ENCODE results near the gene USP6NL.
A peak's percentile ranks its signal among the peaks of the same experiment; 100 is the strongest.
"Not testable (repeated sequence)": the region's sequence is repeated elsewhere in the genome, so short reads cannot be mapped to it uniquely, and the experiment has no call there.

The USP6NL gene

DNA sequence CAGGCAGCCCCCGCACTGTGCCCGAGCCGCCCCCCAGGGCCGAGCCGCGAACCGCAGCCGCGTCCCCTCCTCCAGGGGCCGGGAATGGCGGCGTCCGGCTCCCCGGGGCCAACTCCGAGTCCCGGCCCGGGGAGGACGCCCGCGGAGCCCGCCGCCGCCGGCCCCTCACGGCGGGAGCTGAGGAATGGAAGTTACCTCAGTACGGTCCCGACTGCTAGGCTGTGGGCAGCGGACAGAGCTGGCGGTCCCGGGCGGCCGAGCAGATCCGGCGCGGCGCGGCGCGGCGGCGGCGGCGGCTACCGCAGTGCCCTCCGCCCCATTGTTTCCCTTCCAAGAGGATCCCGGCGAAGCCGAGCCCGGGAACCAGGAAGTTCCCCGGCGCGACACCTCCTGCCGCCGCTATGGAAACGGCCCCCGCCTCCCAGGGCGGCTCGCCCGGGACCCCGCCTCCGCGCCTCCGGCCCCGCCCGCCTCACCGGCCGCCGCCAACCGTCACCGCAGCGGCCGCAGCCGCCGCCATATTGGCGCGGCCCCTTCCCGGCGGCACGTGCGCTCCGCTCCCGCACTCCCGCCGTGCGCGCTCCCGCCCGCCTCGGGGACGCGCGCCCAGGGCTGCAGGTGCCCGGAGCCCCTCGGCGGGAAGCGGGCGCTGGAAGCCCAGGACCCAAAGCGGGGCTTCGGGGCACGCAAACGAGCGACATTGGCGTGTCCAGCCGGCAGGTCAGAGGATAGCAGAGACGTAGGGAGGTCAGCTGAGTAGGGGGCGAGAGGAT lies at the start of gene USP6NL:
TSS of gene USP6NL (minus strand) at position 403 of the 773 bp plus-strand sequence. CDS start 14,016 bp downstream, outside the sequence.
- peak; percentile 55 for DNase-seq (ENCODE audit: low read depth)

DNA sequence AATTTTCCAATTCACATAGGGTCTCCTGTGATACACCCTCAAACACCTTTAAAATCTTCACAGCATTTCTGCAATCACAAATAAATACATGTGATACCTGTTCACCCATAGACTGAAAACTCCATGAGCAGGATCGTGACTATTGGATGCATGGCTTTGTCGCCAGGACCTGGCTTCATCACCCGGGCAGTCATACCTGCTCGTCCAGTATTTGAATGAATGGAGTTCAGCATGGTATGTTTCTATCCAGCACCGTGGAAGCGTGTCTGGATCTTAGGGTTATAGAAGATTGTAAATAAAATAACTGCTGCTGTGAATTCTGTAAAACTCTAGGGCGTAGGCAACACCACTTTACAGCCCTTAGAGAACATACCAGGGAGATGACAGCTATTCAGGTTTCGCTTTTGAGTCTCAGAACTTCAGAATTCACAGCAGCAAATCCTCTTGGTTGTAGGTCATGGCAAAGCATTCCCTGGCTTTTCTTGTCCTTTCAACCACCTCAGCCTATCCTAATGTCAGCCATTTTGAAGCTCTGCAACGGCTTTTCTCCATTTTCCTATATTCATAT lies 47.4 kb upstream of the USP6NL start:
- no peak for DNase-seq (ENCODE audit: low read depth)

DNA sequence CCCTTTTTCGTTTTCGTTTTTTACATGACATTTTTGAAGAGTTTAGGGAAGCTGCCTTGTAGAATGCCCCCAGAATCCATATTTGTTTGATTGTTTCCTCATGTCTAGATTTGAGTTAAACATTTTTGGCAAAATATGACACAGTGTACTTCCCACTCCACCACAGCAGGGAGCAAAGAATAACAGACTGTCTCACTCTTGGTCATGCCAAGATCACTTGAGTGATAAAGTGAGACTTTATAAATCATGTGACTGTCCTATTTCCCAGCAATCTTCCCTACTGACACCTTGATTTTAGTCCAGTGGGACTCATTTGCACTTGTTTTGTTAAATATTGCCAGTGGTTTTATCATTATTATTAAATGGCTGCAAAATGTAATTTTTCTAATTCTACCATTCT lies 44.4 kb upstream of the USP6NL start:
- no peak for DNase-seq (ENCODE audit: low read depth)

DNA sequence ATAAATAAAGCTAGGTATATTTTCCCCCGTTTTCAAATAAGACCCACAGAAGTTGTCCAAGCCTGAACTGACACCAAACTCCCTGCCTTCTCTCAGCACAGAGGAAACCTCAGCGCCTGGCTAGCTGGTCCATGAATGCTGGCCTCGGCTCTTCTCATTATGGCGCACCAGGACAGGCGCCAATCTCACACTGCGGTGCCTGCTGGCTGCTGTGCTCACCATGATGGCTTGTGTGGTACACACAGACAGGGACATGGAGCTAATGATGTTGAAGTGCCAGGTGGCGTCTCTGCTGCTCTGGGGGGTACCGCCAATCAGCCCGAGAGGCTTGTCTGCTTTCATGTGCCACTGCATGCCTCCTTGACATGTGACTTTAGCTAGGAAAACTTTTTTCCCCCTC lies 43.2 kb upstream of the USP6NL start:
- no peak for DNase-seq (ENCODE audit: low read depth)

DNA sequence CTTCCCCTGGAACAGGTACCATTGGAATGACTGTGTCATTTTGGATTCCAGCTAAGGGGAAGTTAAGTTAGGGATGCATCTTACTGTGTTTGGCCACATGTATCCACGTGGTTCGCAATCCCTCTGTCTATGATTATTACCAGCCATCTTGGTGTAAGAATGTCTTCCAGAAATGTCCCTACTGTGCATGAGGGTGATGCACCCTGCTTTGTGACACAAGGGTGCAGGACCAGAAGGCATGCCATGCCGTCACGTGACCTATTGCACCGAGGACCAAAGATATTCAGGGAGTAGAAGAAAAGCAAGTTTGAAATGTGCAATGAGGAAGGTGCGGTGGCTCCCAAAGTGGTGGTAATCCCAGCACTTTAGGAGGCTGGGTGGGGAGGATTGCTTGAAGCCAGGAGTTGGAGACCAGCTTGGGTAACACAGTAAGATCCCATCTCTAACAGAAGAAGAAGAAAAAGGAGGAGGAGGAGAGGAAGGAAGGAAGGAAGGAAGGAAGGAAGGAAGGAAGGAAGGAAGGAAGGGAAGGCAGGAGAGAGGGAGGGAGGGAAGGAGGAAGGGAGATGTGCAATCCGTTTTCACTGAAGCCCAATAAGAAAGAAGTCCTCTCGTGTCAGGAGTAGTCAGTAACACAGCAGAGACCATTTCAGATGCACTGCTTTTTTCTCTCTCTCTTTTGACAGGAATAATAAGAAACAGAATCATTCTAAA lies 42.5 kb upstream of the USP6NL start:
- DNase-seq (ENCODE audit: low read depth) = no peak

DNA sequence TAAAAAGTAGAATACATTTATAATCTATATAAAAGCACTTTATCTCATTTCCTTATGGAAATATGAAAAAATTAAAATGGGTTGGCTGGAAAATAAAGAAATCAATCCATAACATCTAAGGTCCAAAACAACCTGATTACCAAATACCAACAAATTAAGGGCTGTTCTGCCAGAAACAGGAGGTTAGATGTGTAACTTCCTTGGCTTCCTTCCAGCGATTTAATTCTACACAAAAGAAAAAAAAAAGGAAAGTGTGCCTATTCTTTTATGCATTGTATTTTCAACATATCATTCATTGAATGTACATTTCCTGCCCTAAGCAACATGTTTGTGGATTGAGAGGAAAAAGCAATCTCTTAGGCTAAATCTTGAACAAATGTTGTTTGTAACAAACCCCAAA lies 36.2 kb upstream of the USP6NL start:
- no peak for DNase-seq (ENCODE audit: low read depth)

DNA sequence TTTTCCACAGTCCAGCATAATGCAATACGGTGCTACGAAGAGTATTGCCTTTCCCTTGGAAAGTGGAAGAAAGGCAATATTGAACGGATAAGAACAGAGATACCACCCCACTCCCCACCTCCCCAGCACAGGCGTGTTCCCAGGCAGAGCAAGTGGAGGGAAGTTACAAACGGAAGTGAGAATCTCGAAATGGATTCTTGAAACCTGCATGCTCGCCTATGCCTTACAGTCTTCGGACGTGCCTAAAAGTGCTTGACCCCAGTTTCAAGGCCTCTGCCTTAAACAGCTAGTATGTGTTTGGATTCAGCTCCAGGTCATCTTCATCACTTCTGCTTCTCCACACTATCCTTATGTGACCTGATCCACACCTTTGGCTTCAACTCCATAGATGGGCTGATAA lies 35.0 kb upstream of the USP6NL start:
- DNase-seq (ENCODE audit: low read depth) = no peak

DNA sequence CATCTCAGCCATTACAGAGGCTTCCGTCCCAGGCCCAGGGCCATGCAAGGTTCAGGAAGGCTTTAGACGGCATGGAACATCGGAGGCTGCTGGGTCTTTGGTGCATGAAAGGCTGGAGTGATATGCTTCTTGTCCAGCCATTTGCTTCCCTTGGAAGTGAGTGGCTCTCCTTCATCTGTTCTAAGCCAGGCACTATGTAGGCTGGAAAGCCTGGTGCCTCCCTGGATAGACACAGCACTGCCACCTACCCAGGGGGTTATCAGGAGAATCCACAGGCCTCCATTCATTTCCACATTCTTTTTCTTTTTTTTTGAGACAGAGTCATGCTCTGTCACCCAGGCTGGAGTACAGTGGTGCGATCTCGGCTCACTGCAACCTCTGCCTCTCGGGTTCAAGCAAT lies 31.6 kb upstream of the USP6NL start:
- no peak for DNase-seq (ENCODE audit: low read depth)

DNA sequence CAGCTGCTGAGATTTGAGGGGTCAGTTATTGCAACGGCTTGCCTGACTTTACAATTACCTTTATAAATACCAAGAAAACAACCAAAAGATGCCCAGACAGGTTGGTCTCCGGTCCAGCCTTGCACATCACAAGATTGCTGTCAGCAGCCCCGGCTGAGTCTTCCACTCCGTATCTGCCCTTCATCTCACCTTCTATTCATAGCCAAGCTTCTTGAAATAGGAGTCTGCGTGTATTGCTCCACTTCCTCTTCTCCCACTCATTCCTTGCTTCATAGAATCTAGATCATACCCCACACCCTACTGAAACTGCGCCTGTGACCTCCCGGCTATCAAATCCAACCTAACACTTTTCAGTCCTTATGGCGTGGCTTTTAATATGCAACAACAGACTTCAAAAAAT lies 31.1 kb upstream of the USP6NL start:
- DNase-seq (ENCODE audit: low read depth) = no peak

DNA sequence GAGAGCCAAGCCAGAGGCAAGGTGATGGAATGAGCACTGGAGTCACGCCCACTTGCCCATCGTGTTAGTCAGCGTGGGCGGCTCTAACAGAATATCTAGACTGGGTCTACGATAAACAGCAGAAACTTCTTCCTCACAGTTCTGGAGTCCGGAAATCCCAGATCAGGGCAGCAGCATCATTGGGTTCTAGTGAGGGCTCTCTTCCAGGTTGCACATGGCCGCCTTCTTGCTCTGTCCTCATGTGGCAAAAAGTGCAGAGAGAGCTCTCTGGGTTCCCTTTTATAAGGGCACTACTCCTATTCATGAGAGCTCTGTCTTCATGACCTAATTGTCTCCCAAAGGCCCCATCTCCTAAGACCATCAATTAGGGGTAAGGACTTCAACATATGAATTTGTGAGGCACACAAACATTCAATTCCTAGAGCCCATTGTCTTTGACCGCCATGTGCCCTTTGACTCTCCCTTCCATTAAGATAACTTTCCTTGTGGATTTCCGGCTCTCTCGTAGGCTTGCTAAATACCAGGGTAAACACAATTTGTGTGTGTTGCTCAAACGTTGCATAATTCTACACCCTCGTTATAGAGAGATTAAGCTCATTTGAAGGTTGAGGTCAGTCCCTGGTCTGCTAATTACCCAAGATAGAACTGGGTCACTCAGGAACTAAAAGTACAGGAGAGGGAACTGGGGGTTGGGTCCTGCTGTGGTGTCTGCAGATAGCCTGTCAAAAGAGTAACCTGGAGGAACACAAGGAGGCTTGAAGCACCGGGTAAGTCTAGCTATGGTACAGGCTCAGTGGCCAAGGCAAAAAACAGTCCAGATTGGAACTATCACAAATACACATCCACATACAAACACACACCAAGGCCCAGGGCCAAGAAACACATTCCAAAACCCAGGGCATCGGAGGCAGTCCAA lies 28.7 kb upstream of the USP6NL start:
- DNase-seq (ENCODE audit: low read depth) = no peak

DNA sequence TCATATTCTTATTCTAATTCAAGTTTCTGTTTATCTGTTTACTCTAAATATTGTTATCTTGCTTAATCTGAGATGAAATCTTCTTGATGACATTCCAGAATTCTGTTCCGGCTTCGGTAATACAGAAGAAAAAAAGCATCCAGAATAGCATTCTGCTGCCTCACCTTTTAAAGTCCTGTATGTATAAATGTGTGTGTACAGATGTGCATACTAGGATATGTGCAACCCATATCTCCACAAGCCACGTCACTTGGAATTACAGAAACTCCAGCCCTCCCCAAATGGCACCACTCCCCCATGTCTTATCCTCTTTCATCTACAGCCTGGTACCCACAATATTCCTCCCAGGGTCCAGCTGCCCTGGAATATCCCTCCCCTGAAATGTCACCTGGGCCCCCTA lies 27.9 kb upstream of the USP6NL start:
- no peak for DNase-seq (ENCODE audit: low read depth)

DNA sequence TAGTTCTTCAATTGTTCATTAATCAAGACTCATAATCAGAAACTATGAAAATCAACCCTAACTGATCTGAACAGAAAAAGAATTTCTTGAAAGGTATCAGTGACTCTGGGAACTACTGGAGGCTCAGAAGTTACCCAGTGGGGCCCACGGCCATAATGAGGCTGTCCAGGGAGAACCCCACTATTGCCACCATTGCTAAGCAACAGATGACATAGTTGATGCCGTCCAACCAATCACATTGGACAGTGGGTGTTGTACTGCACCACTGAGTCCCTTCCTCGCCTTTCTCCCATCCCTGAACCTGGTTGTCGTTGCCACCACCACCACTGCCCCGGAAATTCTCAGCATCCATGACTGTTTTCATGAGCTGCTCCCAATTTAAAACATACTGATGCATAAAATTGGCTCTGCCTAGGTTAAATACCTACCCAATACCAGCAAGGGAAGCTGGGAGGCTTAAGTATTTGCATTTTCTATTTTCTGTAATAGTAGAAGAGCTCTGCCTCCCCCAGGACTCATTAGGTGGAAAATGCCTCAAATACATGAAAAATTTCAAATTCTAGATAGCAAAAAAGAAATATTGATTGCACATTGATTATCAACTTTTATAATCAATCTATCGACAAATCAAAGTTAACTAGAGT lies 26.7 kb upstream of the USP6NL start:
- DNase-seq (ENCODE audit: low read depth) = no peak

DNA sequence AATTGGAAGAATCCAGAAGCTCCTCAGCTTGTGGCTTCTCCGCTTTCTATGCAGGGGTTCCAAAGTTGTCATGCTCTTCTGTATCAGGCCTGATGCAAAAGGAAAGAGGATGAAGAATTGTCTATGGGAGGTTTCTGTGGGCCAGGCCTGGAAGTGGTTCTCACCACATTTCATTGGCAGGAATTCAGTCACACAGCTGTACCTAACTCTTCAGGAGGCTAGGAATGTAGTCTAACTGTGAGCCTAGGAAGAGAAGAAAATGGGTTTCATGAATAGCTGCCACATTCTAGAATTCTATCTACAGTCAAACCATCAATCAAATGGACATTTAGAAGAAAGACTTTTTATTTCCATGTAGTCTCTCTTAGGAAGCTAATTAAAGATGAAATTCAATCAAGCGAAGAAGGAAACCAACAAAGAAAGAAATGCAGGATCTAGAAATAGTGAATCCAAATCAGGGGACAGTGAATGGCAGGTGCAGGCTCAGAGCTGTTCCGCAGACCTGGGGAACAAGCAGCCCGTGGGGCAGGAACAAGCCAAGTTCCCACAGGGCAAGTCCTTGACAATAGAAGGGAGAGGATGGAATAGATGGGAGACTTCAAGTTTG lies 25.4 kb upstream of the USP6NL start:
- no peak for DNase-seq (ENCODE audit: low read depth)

DNA sequence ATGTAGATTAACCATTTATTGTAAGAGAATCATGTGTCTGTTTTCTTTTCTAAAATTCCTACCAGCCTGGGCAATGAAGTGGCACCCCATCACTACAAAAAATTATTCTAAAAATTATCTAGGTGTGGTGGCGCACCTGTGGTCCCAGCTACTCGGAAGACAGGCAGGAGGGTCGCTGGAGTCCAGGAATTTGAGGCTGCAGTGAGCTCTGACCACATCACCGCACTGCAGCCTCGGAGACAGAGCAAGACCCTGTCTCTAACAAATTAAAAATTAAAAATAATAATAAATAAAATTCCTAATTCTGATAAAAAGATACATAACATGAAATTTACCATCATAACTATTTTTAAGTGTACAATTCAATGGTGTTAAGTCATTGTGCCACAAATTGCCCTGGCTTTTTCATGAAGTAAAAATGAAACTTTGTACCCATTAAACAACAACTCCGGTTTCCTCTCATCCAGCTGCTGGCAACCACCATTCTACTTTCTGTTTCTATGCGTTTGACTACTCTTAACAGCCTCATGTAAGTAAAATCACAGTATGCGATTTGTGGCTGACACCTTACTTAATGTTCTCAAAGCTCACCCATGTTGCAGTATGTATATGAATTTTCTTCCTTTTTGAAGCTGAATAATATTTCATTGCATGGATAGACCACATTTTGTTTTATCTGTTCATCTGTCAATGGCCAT lies 20.6 kb upstream of the USP6NL start:
- DNase-seq (ENCODE audit: low read depth) = no peak

DNA sequence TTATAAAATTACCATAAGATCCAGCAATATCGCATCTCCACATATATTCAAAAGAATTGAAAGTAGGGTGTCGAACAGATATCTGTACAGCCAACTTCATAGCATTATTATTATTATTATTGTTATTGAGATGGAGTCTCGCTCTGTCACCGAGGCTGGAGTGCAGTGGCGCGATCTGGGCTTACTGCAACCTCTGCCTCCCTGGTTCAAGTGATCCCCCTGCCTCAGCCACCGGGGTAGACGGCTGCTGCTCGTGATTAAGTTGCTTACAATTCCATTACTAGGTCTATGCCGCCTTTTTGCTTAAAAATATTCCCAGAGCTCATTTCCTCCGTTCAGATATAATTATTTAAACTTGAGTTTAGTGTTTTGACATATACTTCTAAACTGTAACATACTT lies 19.8 kb upstream of the USP6NL start:
- DNase-seq (ENCODE audit: low read depth) = no peak

DNA sequence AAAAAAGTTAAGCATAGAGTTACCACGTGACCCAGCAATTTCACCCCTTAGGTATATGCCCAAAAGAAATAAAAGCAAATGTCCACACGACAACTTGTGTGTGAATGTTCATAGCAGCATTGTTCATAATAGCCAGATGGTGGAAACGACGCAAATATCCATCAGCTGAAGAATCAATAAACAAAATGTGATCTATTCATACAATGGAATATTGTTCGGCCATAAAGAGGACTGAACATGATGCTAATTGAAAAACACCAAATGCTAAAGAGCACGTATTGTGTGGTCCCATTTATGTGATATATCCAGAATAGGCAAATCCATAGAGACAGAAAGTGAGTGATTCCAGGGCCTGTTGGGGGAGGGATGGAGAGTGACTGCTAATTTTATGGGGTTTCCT lies 18.3 kb upstream of the USP6NL start:
- no peak for DNase-seq (ENCODE audit: low read depth)

DNA sequence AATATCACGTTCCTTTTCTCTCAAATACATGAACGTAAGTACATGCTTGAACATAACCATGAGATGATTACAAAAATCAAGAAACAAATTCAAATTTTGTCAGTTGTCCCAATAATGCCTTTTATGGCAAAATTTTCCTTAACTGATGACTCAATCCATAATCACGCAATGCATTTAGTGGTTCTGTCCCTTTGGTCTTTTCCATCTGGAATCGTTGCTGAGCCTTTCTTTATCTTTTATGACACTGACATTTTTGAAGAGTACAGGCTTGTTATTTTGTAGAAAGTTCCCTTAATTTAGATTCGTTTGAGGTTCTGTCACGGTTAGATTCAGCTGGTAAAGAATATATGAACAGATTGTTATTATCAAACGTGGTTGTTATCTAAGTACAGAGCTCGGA lies 16.5 kb upstream of the USP6NL start:
- not testable (repeated sequence) for DNase-seq (ENCODE audit: low read depth)

DNA sequence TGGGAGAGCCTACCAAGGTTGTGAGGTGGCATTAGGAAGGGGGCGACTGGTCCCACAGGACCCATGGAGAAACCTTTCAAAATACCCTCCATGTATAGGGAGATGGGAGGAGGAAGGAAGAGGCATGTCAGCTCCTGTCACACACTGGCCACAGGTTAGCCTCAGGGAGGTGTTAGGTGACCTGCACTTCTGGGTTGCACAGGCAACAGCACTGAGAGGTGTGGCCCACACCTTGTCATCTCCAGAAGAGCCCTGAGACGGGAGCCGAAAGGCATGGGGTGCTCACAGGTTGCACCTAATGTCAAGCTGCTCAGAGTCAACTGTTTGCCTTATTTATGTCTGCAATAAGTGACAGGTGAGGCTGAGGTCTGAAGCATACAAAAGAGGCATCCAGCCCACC lies 14.6 kb upstream of the USP6NL start:
- DNase-seq (ENCODE audit: low read depth) = no peak

DNA sequence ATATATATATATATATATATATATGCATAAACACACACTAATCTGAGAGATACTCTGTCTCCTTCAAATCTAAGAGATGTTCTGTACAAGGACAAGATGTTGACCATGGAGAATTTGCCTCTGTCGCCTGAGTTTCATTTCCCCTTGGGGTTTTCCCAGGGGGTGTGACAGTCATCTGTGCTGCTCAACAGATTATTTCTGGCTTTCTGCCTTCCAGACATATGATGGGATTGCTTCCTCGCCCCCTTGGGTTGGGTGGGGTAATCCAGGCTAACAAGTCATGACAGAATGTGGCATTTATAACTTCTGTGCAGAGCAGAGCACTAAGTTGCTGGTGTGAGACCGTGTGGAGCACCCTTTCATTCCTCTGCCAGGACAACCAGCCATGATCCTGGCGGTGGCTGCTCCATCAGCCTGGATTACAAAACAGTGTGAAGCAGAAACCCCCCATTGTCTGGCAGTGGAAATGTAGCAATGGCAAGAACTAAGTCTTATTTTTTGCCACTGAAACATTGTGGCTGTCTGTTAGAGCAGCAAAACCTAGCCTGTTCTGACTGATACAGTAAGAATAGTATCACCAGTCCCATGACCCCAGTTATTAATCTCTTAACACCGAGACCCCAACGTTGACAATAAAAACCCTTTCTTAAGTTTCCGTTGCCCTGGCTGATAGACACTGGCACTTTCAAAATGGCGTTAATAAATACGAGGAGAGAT lies 13.7 kb upstream of the USP6NL start:
- DNase-seq (ENCODE audit: low read depth) = no peak

DNA sequence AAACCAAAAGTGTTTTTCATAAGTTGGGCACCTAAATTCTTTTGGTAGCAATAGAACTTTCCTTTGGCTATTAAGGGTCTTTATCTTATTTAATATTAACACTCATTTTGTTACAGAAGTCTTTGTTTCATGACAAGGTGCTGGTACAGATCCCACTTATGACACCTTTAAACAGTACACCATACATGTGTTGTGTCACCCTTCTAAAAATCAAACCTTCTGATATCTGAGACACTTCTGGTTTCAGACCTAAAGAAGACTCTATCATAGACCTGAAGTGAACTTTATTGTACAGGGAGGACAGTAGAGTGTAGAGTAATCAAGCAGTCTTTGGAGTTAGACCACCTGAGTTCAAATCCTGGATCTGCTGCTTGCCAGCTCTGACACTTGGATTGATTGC lies 5.8 kb upstream of the USP6NL start:
- DNase-seq (ENCODE audit: low read depth) = no peak

Measured in activated T-cell treated with anti-CD3 and anti-CD28 coated beads for 24 hours (primary cell).